HepG2 (cell line): Measurements from ENCODE around the gene ARFGAP3. TPM values are rescaled to one million over a fixed set of nuclear protein-coding genes. Genes with fewer than 3 reads are reported as not detected.

Experiments
- AHDC1 ChIP-seq: sonication (generic); formaldehyde crosslinking; IDR thresholded peaks from 2 replicates; pipeline ENCODE4 v1.5.1; 2020; ENCODE audit warnings: mild to moderate bottlenecking, missing genetic modification reagents, borderline replicate concordance
- EP300 ChIP-seq, 3 experiments: sonication (generic) in 1 of 3; formaldehyde crosslinking in 1 of 3; IDR thresholded peaks; 2 replicates each; pipeline versions ENCODE4 v1.5.1 to v1.6.1; 2011 to 2020; ENCODE audit warnings: low read depth in 2 of 3, low read length in 2 of 3, borderline replicate concordance in 1 of 3, improper control_type of control experiment in 1 of 3, mild to moderate bottlenecking in 1 of 3, missing genetic modification reagents in 1 of 3, moderate library complexity in 1 of 3
- IRX3 ChIP-seq: sonication (generic); formaldehyde crosslinking; IDR thresholded peaks from 2 replicates; pipeline ENCODE4 v1.8.1; 2023; ENCODE audit warnings: mild to moderate bottlenecking, low read depth, missing genetic modification reagents, borderline replicate concordance
- PHB2 ChIP-seq: fragments of 450-650 bp; IDR thresholded peaks from 2 replicates; pipeline ENCODE4 v1.6.1; 2018; ENCODE audit not compliant: partially characterized antibody
- PHF21A ChIP-seq: sonication (generic); formaldehyde crosslinking; IDR thresholded peaks from 2 replicates; pipeline ENCODE4 v1.5.0; 2020; ENCODE audit warnings: mild to moderate bottlenecking, missing genetic modification reagents
- PRDM10 ChIP-seq: sonication (generic); formaldehyde crosslinking; IDR thresholded peaks from 2 replicates; pipeline ENCODE4 v1.4.0; 2020; ENCODE audit warnings: low read depth, missing genetic modification reagents
- RAD21 ChIP-seq: fragments of 450-650 bp; formaldehyde crosslinking; IDR thresholded peaks from 2 replicates; pipeline ENCODE4 v1.5.0; 2020; ENCODE audit warnings: mild to moderate bottlenecking
- RARG ChIP-seq: sonication (generic); formaldehyde crosslinking; IDR thresholded peaks from 2 replicates; pipeline ENCODE4 v1.4.0; 2020; ENCODE audit warnings: low read depth, mild to moderate bottlenecking, missing genetic modification reagents
- TAF1 ChIP-seq: sonication (generic); formaldehyde crosslinking; IDR thresholded peaks from 2 replicates; pipeline ENCODE4 v1.4.0; 2020; ENCODE audit warnings: missing genetic modification reagents
- USF2 ChIP-seq, 2 experiments: sonication (generic) in 1 of 2; formaldehyde crosslinking in 1 of 2; IDR thresholded peaks; 2 replicates each; pipeline versions ENCODE4 v1.5.1 to v1.6.1; 2011 to 2020; ENCODE audit warnings: borderline replicate concordance in 1 of 2, low read depth in 1 of 2, low read length in 1 of 2, mild to moderate bottlenecking in 1 of 2, missing genetic modification reagents in 1 of 2, moderate library complexity in 1 of 2
- ZFAT ChIP-seq: sonication (generic); formaldehyde crosslinking; conservative IDR thresholded peaks from 2 replicates; pipeline ENCODE4 v1.8.1; 2023; ENCODE audit warnings: missing genetic modification reagents, inconsistent platforms
- ZMYM2 ChIP-seq: sonication (generic); formaldehyde crosslinking; IDR thresholded peaks from 2 replicates; pipeline ENCODE4 v1.8.0; 2022; ENCODE audit warnings: mild to moderate bottlenecking, missing genetic modification reagents
- ZNF572 ChIP-seq: sonication (generic); formaldehyde crosslinking; IDR thresholded peaks from 2 replicates; pipeline ENCODE4 v1.5.1; 2020; ENCODE audit warnings: mild to moderate bottlenecking, missing genetic modification reagents
- ZNF605 ChIP-seq: sonication (generic); formaldehyde crosslinking; IDR thresholded peaks from 2 replicates; pipeline ENCODE4 v1.8.0; 2022; ENCODE audit warnings: mild to moderate bottlenecking, missing genetic modification reagents
- ZNF761 ChIP-seq: sonication (generic); formaldehyde crosslinking; conservative IDR thresholded peaks from 2 replicates; pipeline ENCODE4 v1.4.0; 2020; ENCODE audit warnings: mild to moderate bottlenecking, missing genetic modification reagents
- polyA plus RNA-seq, 8 experiments: library from polyadenylated mRNA; depleted of rRNA in 3 of 8; stranded (reverse) in 7 of 8; unstranded in 1 of 8; fragments of >200 nt; fragmentation: Illumina TruSeq in 4 of 8; extraction: Trizol in 4 of 8; gene quantifications; 2 replicates each; pipeline versions ENCODE4 v1.2.1 to v1.2.3, GENCODE V29; 2011 to 2016; ENCODE audit warnings: low read depth in 4 of 8, missing spikeins in 1 of 8, mixed read lengths in 1 of 8; ENCODE audit not compliant: insufficient read depth in 1 of 8
- total RNA-seq, 5 experiments: library from RNA; depleted of rRNA; stranded (reverse); fragments of >200 nt; fragmentation: Illumina TruSeq; extraction: Trizol; gene quantifications; 2 replicates each; pipeline ENCODE4 v1.2.3, GENCODE V29; 2016; ENCODE audit warnings: low read depth in 1 of 5

The ARFGAP3 gene
- total and polyA plus RNA-seq, 2 of the 13 experiments (the other 11 are each of a cell fraction or from before 2014, with no cell fraction given): 41.7 to 61.6 TPM

- TF ChIP-seq EP300 (IDR thresholded peaks at IDR 0.05; ENCODE audit: low read depth in 2 of 2, low read length in 2 of 2): no peak; a peak in 1 of 4 replicates
- no peak; the same call in 1 of the 2 replicates for TF ChIP-seq EP300 (CRISPR knock-in tag; IDR thresholded peaks at IDR 0.05; ENCODE audit: borderline replicate concordance)
- peak; percentile 71; the same call in 1 of the 2 replicates for TF ChIP-seq ZNF605 (CRISPR knock-in tag)
- peak; percentile 55; the same call in 1 of the 2 replicates for TF ChIP-seq AHDC1 (CRISPR knock-in tag)
- TF ChIP-seq RAD21 (CRISPR knock-in tag): no peak; the same call in 1 of the 2 replicates
- 0 out of 2 replicates have a peak, but pooled peaks have one; percentile 46 for TF ChIP-seq RARG (CRISPR knock-in tag)
- peak; percentile 90 for TF ChIP-seq ZFAT (CRISPR knock-in tag)
- TF ChIP-seq TAF1 (CRISPR knock-in tag): peak; percentile 74
- TF ChIP-seq IRX3 (CRISPR knock-in tag): peak; percentile 87
- no peak for TF ChIP-seq PRDM10 (CRISPR knock-in tag)
- TF ChIP-seq USF2 (IDR thresholded peaks at IDR 0.05; ENCODE audit: low read depth, low read length): no peak
- no peak for TF ChIP-seq USF2 (CRISPR knock-in tag; IDR thresholded peaks at IDR 0.05; ENCODE audit: borderline replicate concordance)
- peak; percentile 74 for TF ChIP-seq ZMYM2
- TF ChIP-seq PHF21A (CRISPR knock-in tag): peak; percentile 46; the same call in 1 of the 2 replicates
- TF ChIP-seq PHB2: no peak
- peak; percentile 97 for TF ChIP-seq ZNF761 (CRISPR knock-in tag)
- TF ChIP-seq ZNF572 (CRISPR knock-in tag): no peak
Measured at GRCh38 chr22:42856865-42857704, at the start of gene ARFGAP3 (continued).
